SK-N-SH treated with all-trans-retinoic acid at 6 μM for 48 hours (cell line): ENCODE results near the gene WDR90.

Experiments
- ATAC-seq: fragments of 200-7000 bp; cut with Tn5 transposase; 3 replicates; pipeline ENCODE4 v1.9.1; 2020; ENCODE audit warnings: mild to moderate bottlenecking, moderate library complexity
- ARNTL ChIP-seq: fragments of 450-650 bp; formaldehyde crosslinking; IDR thresholded peaks from 2 replicates; pipeline ENCODE4 v1.5.0; 2020; ENCODE audit warnings: low read depth, mild to moderate bottlenecking, moderate library complexity, borderline replicate concordance
- BACH2 ChIP-seq: fragments of 250-450 bp; sonication (Bioruptor Pico); IDR thresholded peaks from 2 replicates; pipeline ENCODE4 v1.9.0; 2021; ENCODE audit warnings: mild to moderate bottlenecking, borderline replicate concordance
- CREB5 ChIP-seq: fragments of 250-450 bp; sonication (Bioruptor Pico); IDR thresholded peaks from 2 replicates; pipeline ENCODE4 v1.5.1; 2020; ENCODE audit warnings: low read depth, mild to moderate bottlenecking, moderate library complexity
- CSDC2 ChIP-seq: fragments of 250-450 bp; sonication (Bioruptor Pico); IDR thresholded peaks from 2 replicates; pipeline ENCODE4 v1.5.0; 2020; ENCODE audit warnings: mild to moderate bottlenecking, moderate library complexity
- CSRNP3 ChIP-seq: fragments of 250-450 bp; sonication (Bioruptor Pico); IDR thresholded peaks from 2 replicates; pipeline ENCODE4 v1.5.1; 2021; ENCODE audit warnings: mild to moderate bottlenecking, moderate library complexity
- ESRRG ChIP-seq: fragments of 250-450 bp; sonication (Bioruptor Pico); IDR thresholded peaks from 2 replicates; pipeline ENCODE4 v1.6.1; 2021; ENCODE audit warnings: mild to moderate bottlenecking
- OSR1 ChIP-seq: fragments of 250-450 bp; sonication (Bioruptor Pico); IDR thresholded peaks from 2 replicates; pipeline ENCODE4 v1.8.0; 2022; ENCODE audit warnings: moderate library complexity, mild to moderate bottlenecking, inconsistent platforms
- PATZ1 ChIP-seq: fragments of 250-450 bp; sonication (Bioruptor Pico); IDR thresholded peaks from 2 replicates; pipeline ENCODE4 v1.8.0; 2020; ENCODE audit warnings: mild to moderate bottlenecking, moderate library complexity, borderline replicate concordance
- POU6F1 ChIP-seq: fragments of 250-450 bp; sonication (Bioruptor Pico); IDR thresholded peaks from 2 replicates; pipeline ENCODE4 v1.8.0; 2021; ENCODE audit warnings: low read depth, mild to moderate bottlenecking, moderate library complexity, borderline replicate concordance
- PPARA ChIP-seq: fragments of 250-450 bp; sonication (Bioruptor Pico); IDR thresholded peaks from 2 replicates; pipeline ENCODE4 v1.5.0; 2020; ENCODE audit warnings: mild to moderate bottlenecking, borderline replicate concordance
- RARB ChIP-seq: fragments of 250-450 bp; sonication (Bioruptor Pico); IDR thresholded peaks from 2 replicates; pipeline ENCODE4 v1.8.0; 2021; ENCODE audit warnings: mild to moderate bottlenecking, moderate library complexity
- SNAI2 ChIP-seq: fragments of 250-450 bp; sonication (Bioruptor Pico); IDR thresholded peaks from 2 replicates; pipeline ENCODE4 v1.5.0; 2020; ENCODE audit warnings: mild to moderate bottlenecking, moderate library complexity
- TCF4 ChIP-seq: fragments of 250-450 bp; sonication (Bioruptor Pico); IDR thresholded peaks from 2 replicates; pipeline ENCODE4 v1.8.0; 2021; ENCODE audit warnings: mild to moderate bottlenecking, moderate library complexity, borderline replicate concordance
- TSHZ2 ChIP-seq: fragments of 250-450 bp; sonication (Bioruptor Pico); IDR thresholded peaks from 2 replicates; pipeline ENCODE4 v1.5.0; 2020; ENCODE audit warnings: mild to moderate bottlenecking, moderate library complexity
- ZFP30 ChIP-seq: fragments of 450-650 bp; formaldehyde crosslinking; IDR thresholded peaks from 2 replicates; pipeline ENCODE4 v1.5.0; 2022; ENCODE audit warnings: mild to moderate bottlenecking, moderate library complexity
- ZNF565 ChIP-seq: fragments of 450-650 bp; formaldehyde crosslinking; conservative IDR thresholded peaks from 2 replicates; pipeline ENCODE4 v1.5.0; 2020; ENCODE audit warnings: low read depth, mild to moderate bottlenecking, moderate library complexity
- ZNF70 ChIP-seq: fragments of 450-650 bp; formaldehyde crosslinking; IDR thresholded peaks from 2 replicates; pipeline ENCODE4 v1.5.0; 2020; ENCODE audit warnings: mild to moderate bottlenecking, moderate library complexity
- ZNF8 ChIP-seq: fragments of 450-650 bp; formaldehyde crosslinking; IDR thresholded peaks from 2 replicates; pipeline ENCODE4 v1.5.0; 2020; ENCODE audit warnings: mild to moderate bottlenecking, moderate library complexity

WDR90 gene

GRCh38 chr16:708019-708418, 58.9 kb downstream of the WDR90 start:
- no peak for ATAC-seq

GRCh38 chr16:708959-709358, 59.8 kb downstream of the WDR90 start:
- ATAC-seq = no peak
- TF ChIP-seq CSRNP3 (CRISPR knock-in tag) (no peak), CSDC2 (CRISPR knock-in tag) (no peak), ZNF8 (CRISPR knock-in tag) (no peak), CREB5 (CRISPR knock-in tag) (no peak), POU6F1 (CRISPR knock-in tag) (no peak), OSR1 (no peak)

More at GRCh38 chr16:708019-708418, 58.9 kb downstream of the WDR90 start:
- TF ChIP-seq BACH2 (CRISPR knock-in tag) = no peak
- no peak for TF ChIP-seq PATZ1 (CRISPR knock-in tag)
- no peak for TF ChIP-seq OSR1
- no peak for TF ChIP-seq TCF4 (CRISPR knock-in tag)
- no peak for TF ChIP-seq ESRRG (CRISPR knock-in tag)
- no peak for TF ChIP-seq ZNF8 (CRISPR knock-in tag)
- TF ChIP-seq ARNTL (CRISPR knock-in tag) = no peak
- TF ChIP-seq CSDC2 (CRISPR knock-in tag) = no peak
- no peak for TF ChIP-seq ZFP30 (CRISPR knock-in tag)
- TF ChIP-seq ZNF565 (CRISPR knock-in tag) = no peak
- TF ChIP-seq RARB (CRISPR knock-in tag) = no peak
- no peak for TF ChIP-seq POU6F1 (CRISPR knock-in tag)
- no peak for TF ChIP-seq ZNF70 (CRISPR knock-in tag)
- no peak for TF ChIP-seq TSHZ2 (CRISPR knock-in tag)
- TF ChIP-seq PPARA = no peak
- TF ChIP-seq CSRNP3 (CRISPR knock-in tag) = no peak
- TF ChIP-seq SNAI2 = no peak
- TF ChIP-seq CREB5 (CRISPR knock-in tag) = no peak
